GM12892 (cell line): Measurements from ENCODE around the gene C22orf23.

Experiments used
- DNase-seq: peaks from one replicate; pipeline ENCODE4 v3.0.0; 2011; ENCODE audit not compliant: insufficient read length
- FAIRE-seq: peaks from 2 replicates; lab custom pipeline; 2011; peaks lifted over from hg19 to GRCh38; lab: Jason Lieb, UNC
- POLR2A ChIP-seq: IDR thresholded peaks from 2 replicates; pipeline ENCODE4 v1.6.1; 2011; ENCODE audit warnings: low read depth, low read length, control low read depth
- POLR2AphosphoS5 ChIP-seq: IDR thresholded peaks from 2 replicates; pipeline ENCODE4 v1.6.1; 2011; ENCODE audit warnings: low read depth, low read length, control low read depth
- TAF1 ChIP-seq: IDR thresholded peaks from 2 replicates; pipeline ENCODE4 v1.6.1; 2011; ENCODE audit warnings: low read depth, mild to moderate bottlenecking, control low read depth, low read length, borderline replicate concordance

Gene C22orf23

DNA sequence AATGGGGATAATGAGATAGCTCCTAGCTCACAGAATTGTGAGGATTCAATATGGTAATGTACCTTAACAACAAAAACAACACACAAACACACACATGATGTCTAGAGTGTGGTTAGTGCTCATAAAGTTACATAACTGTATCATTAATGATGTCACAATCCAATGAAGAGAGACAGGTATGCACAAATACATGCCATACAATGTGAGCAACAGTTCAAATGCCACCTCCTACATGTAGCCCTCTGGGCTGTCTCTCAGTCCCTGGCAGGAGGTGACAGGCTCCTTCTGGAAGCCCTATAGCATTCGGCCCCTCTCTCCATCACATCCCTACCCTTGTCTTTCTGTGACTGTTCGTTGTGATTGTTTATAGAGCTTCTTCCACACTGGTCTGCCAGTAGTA is 55.6 kb downstream of the C22orf23 start:
- TF ChIP-seq TAF1 (no peak), POLR2AphosphoS5 (no peak), POLR2A (no peak)
- DNase-seq (no peak), FAIRE-seq (no peak)

DNA sequence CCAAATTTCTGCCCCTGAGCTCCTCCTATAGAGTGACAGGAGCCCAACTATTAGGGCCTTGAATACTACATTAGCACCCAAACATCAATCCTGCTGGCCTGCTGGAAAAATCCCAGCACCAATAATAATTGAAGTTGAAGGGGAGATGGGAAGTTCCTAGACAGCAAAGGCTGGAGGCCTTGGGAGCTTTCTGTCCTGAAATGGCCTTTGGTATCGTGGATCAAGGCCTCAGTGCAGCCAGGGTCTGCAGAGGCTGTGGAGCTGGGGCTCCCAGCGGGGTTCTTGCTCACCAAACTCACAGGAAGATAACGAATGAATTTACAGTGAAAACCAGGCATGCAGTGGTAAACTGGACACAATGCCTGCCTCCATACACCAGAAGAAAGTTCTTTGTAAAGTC is 56.5 kb downstream of the C22orf23 start:
- TF ChIP-seq POLR2AphosphoS5 (no peak), TAF1 (no peak), POLR2A (no peak)
- no peak for DNase-seq
- FAIRE-seq, result no peak

DNA sequence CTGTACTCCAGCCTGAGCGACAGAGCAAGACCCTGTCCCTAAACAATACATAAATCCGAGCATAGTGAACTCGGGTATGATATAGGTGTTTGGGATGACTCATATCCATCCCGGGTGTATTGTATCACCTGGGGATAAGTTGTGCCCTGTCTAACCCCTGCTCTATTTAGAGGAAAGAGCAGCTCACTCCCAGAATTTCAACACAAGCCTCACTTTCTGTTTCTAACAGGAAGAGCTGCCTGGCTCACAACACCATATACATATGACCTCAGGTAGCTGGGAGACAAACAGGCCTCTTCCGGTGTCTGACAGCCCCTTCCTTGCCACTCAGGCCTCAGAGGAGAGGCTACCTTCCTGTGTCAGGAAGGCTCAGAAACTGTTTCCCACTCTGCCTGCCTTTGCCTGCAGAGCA is 57.2 kb downstream of the C22orf23 start:
- TF ChIP-seq TAF1 (no peak), POLR2AphosphoS5 (no peak), POLR2A (no peak)
- DNase-seq (no peak), FAIRE-seq (peak; percentile 61)

DNA sequence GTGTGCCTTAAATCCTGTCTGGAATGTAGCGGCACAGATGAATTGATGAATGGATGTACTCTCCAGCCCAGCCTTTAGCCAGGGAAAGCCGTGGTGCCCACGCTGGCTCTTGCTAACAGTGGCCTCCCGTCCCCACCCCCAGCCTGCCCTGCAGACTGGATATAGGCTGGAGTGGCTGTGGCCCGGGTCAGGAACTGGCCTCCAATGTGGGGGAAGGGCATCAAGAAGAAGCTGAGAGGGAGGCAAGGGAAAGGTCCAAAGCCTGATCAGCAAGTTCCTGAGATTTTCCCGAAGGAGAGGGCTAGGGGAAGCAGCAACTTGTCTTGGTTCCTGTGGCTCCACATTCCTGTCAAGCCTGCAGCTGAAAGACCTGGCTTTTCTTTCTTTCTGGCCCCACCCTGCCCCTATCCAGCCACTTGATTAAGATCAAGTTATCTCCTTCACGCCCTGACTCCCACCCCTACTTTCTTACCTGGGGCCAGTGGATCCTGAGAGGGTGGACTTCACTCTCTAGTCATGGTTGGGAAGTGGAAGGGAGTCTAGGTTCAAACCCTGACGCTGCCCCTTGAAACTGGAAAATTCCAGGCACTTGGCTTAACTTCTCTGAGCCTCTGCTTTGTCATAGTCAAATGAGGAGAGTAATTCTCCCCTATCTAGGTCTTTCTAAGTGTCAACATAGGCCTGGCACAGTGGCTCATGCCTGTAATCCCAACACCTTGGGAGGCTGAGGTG is 58.3 kb downstream of the C22orf23 start:
- TF ChIP-seq TAF1 (no peak), POLR2AphosphoS5 (no peak), POLR2A (no peak)
- FAIRE-seq (no peak), DNase-seq (no peak)

GRCh38 chr22:37893583-37893983 is 59.8 kb downstream of the C22orf23 start:
- TF ChIP-seq POLR2AphosphoS5 (no peak), TAF1 (no peak), POLR2A (no peak)
- DNase-seq (no peak), FAIRE-seq (no peak)
